H1 (cell line): ENCODE measurements around the gene HRCT1. TPM values are rescaled to one million over a fixed set of nuclear protein-coding genes. Genes with fewer than 3 reads are reported as not detected.

ENCODE experiments used
- CEBPB ChIP-seq: IDR thresholded peaks from 2 replicates; pipeline ENCODE4 v1.6.1; 2012; ENCODE audit warnings: low read depth, low read length
- EGR1 ChIP-seq: IDR thresholded peaks from 2 replicates; pipeline ENCODE4 v1.6.1; 2011; ENCODE audit warnings: low read depth, low read length, borderline replicate concordance
- polyA plus RNA-seq, 7 experiments: library from polyadenylated mRNA; depleted of rRNA in 3 of 7; stranded (reverse) in 5 of 7; unstranded in 2 of 7; fragments of >200 nt in 5 of 7; fragments of 200-250 nt in 2 of 7; gene quantifications; 1 replicate in 5 of 7; 2 replicates in 1 of 7; 4 replicates in 1 of 7; pipeline versions ENCODE4 v1.2.1 to v1.2.3, GENCODE V29; 2011 to 2013; ENCODE audit warnings: missing spikeins in 2 of 7, mixed read lengths in 2 of 7
- total RNA-seq: library from RNA; stranded (reverse); fragmentation: NEBNext Ultra II Directional; extraction: Animal tissue kit (Norgen Biotek cat#: 25700); gene quantifications from 2 replicates; pipeline ENCODE4 v1.2.1, GENCODE V29; 2021
- TF ChIP-seq, protein P1 (sequence below): fragments of 300-600 bp; sonication (generic); IDR thresholded peaks from 2 replicates; pipeline ENCODE4 v1.7.1; 2012; ENCODE audit warnings: low read length, moderate library complexity, mild to moderate bottlenecking, inconsistent platforms; ENCODE audit not compliant: insufficient replicate concordance

The HRCT1 gene
- total and polyA plus RNA-seq, 2 of the 8 experiments (the other 6 are each of a cell fraction or from before 2014, with no cell fraction given): not detected

DNA sequence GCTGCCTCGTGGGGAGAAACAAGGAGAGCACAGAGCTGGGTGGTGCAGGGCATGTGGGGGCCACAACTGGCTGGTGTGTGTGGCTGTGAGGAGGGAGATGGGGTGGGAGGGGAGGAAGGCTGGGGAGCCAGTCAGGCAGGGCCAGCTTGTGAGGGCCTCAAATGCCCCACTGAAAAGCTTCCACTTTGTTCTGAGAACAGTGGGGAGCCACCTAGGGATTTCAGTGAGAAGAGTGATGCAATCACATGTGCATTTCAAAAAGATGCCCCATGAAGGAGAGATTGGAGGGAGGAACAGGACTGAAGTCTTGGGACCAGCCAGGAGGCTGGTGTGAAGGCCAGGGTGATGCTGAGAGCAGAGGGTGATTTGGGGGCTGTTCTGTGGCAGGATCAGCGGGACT is 37.1 kb upstream of the HRCT1 start (continued):
- TF ChIP-seq, protein P1, sequence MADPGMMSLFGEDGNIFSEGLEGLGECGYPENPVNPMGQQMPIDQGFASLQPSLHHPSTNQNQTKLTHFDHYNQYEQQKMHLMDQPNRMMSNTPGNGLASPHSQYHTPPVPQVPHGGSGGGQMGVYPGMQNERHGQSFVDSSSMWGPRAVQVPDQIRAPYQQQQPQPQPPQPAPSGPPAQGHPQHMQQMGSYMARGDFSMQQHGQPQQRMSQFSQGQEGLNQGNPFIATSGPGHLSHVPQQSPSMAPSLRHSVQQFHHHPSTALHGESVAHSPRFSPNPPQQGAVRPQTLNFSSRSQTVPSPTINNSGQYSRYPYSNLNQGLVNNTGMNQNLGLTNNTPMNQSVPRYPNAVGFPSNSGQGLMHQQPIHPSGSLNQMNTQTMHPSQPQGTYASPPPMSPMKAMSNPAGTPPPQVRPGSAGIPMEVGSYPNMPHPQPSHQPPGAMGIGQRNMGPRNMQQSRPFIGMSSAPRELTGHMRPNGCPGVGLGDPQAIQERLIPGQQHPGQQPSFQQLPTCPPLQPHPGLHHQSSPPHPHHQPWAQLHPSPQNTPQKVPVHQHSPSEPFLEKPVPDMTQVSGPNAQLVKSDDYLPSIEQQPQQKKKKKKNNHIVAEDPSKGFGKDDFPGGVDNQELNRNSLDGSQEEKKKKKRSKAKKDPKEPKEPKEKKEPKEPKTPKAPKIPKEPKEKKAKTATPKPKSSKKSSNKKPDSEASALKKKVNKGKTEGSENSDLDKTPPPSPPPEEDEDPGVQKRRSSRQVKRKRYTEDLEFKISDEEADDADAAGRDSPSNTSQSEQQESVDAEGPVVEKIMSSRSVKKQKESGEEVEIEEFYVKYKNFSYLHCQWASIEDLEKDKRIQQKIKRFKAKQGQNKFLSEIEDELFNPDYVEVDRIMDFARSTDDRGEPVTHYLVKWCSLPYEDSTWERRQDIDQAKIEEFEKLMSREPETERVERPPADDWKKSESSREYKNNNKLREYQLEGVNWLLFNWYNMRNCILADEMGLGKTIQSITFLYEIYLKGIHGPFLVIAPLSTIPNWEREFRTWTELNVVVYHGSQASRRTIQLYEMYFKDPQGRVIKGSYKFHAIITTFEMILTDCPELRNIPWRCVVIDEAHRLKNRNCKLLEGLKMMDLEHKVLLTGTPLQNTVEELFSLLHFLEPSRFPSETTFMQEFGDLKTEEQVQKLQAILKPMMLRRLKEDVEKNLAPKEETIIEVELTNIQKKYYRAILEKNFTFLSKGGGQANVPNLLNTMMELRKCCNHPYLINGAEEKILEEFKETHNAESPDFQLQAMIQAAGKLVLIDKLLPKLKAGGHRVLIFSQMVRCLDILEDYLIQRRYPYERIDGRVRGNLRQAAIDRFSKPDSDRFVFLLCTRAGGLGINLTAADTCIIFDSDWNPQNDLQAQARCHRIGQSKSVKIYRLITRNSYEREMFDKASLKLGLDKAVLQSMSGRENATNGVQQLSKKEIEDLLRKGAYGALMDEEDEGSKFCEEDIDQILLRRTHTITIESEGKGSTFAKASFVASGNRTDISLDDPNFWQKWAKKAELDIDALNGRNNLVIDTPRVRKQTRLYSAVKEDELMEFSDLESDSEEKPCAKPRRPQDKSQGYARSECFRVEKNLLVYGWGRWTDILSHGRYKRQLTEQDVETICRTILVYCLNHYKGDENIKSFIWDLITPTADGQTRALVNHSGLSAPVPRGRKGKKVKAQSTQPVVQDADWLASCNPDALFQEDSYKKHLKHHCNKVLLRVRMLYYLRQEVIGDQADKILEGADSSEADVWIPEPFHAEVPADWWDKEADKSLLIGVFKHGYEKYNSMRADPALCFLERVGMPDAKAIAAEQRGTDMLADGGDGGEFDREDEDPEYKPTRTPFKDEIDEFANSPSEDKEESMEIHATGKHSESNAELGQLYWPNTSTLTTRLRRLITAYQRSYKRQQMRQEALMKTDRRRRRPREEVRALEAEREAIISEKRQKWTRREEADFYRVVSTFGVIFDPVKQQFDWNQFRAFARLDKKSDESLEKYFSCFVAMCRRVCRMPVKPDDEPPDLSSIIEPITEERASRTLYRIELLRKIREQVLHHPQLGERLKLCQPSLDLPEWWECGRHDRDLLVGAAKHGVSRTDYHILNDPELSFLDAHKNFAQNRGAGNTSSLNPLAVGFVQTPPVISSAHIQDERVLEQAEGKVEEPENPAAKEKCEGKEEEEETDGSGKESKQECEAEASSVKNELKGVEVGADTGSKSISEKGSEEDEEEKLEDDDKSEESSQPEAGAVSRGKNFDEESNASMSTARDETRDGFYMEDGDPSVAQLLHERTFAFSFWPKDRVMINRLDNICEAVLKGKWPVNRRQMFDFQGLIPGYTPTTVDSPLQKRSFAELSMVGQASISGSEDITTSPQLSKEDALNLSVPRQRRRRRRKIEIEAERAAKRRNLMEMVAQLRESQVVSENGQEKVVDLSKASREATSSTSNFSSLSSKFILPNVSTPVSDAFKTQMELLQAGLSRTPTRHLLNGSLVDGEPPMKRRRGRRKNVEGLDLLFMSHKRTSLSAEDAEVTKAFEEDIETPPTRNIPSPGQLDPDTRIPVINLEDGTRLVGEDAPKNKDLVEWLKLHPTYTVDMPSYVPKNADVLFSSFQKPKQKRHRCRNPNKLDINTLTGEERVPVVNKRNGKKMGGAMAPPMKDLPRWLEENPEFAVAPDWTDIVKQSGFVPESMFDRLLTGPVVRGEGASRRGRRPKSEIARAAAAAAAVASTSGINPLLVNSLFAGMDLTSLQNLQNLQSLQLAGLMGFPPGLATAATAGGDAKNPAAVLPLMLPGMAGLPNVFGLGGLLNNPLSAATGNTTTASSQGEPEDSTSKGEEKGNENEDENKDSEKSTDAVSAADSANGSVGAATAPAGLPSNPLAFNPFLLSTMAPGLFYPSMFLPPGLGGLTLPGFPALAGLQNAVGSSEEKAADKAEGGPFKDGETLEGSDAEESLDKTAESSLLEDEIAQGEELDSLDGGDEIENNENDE: no peak
- TF ChIP-seq EGR1 (no peak), CEBPB (peak; percentile 93)
